ENCODE results near the gene SEMA5A. TPM values are rescaled to one million over a fixed set of nuclear protein-coding genes. Genes with fewer than 3 reads are reported as not detected.

Gene SEMA5A
- total and polyA plus RNA-seq, 2 donors (not counting 1 experiment from before 2014, with no cell fraction given): not detected

DNA sequence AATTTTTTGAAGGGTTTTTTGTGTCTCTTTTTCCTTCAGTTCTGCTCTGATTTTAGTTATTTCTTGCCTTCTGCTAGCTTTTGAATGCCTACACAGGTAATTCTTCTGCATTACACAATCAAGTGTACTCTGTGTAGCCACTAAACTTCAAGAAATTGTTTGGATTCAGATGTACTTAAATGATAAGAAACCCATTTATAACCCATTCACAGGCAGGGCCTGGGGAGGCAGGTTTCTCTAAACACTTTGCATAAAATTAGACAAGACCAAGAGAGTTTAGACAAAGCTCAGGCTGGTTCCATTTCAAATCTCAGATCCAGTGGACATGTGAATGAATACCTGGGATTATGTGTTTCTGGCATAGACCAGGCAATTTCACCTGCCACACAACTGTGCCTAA, 41.3 kb upstream of the SEMA5A start:
- Histone ChIP-seq H3K4me3 (ENCODE audit: control extremely low read depth in 1 of 5, extremely low read depth in 1 of 5, insufficient read depth in 1 of 5, low read depth in 2 of 5, low read length in 4 of 5) (no peak overlapping the region), H3K79me2 (ENCODE audit: control insufficient read depth, insufficient read depth, low read length) (no peaks in the 10 kb centered on the region), H3K4me1 (ENCODE audit: control insufficient read depth in 2 of 2, insufficient read depth in 2 of 2, low read length in 2 of 2) (no peaks in the 10 kb centered on the region), H3K27ac (ENCODE audit: low read length in 2 of 2) (no peak overlapping the region), H3K4me2 (replicated peaks; ENCODE audit: low read depth, low read length, poor library complexity, severe bottlenecking) (no peak overlapping the region), H3K36me3 (replicated peaks in 1 of 2; ENCODE audit: control extremely low read depth in 1 of 2, control insufficient read depth in 1 of 2, extremely low read depth in 1 of 2, insufficient read depth in 2 of 2, low read length in 1 of 2) (no peaks in the 10 kb centered on the region), H3K27me3 (replicated peaks in 1 of 4; ENCODE audit: control extremely low read depth in 1 of 4, control insufficient read depth in 3 of 4, insufficient read depth in 4 of 4, low read length in 3 of 4) (no peaks in the 10 kb centered on the region), H3K9me3 (ENCODE audit: control extremely low read depth in 1 of 3, control insufficient read depth in 2 of 3, insufficient read depth in 1 of 3, low read length in 2 of 3) (no peaks in the 10 kb centered on the region), H4K20me1 (ENCODE audit: control insufficient read depth, insufficient read depth, low read length, poor library complexity, severe bottlenecking) (no peaks in the 10 kb centered on the region), H3K9ac (ENCODE audit: low read length) (no peak overlapping the region), H2AFZ (ENCODE audit: insufficient read depth, low read depth, low read length, poor library complexity, severe bottlenecking) (no peak overlapping the region)
- POLR2A ChIA-PET: no interaction called here
- H3K27ac Mint-ChIP-seq: no peak overlapping the region
- intact Hi-C loops (cut with micrococcal nuclease): no loop called here
- no peak for ATAC-seq (ENCODE audit: low read depth)
- no peaks in the 10 kb centered on the region for H3K27me3 Mint-ChIP-seq
- no peaks in the 10 kb centered on the region for H3K4me1 Mint-ChIP-seq
- no peaks in the 10 kb centered on the region for H3K9me3 Mint-ChIP-seq (ENCODE audit: insufficient read depth)
- no peak for TF ChIP-seq EZH2 (IDR thresholded peaks at IDR 0.05; ENCODE audit: borderline replicate concordance, insufficient read depth, low read depth, low read length, poor library complexity, severe bottlenecking)
- TF ChIP-seq CTCF (IDR thresholded peaks at IDR 0.05): no peak
- CTCF ChIA-PET: no interaction called here
- no peak overlapping the region for H3K4me3 Mint-ChIP-seq
- DNase-seq: no peak

DNA sequence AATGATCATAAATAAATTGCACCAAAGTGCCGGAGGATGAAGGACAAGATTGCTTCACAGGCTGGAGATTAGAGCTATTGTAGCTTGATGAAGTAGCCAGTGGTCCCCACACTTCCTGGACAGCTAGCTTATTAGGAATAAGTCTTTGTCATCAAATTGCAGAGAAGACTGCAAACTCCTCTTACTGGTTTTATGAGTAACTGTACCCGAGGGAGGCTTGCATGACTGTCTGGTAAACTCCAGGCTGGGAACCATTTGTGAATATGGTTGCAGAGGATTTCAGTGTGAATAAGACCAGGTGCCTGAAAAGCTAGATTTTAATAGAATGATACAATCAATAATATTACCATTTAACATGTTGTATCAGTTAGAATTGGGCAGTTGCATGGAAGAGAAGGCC, 36.5 kb upstream of the SEMA5A start:
- no peaks in the 10 kb centered on the region for H3K4me1 ChIP-seq (ENCODE audit: control insufficient read depth in 2 of 2, insufficient read depth in 2 of 2, low read length in 2 of 2)
- no peaks in the 10 kb centered on the region for H3K79me2 ChIP-seq (ENCODE audit: control insufficient read depth, insufficient read depth, low read length)
- H4K20me1 ChIP-seq (ENCODE audit: control insufficient read depth, insufficient read depth, low read length, poor library complexity, severe bottlenecking): no peaks in the 10 kb centered on the region
- peaks cover 0 to 4% (median 0%) of the 10 kb centered on the region in 3 donors for H3K9me3 ChIP-seq (ENCODE audit: control extremely low read depth in 1 of 3, control insufficient read depth in 2 of 3, insufficient read depth in 1 of 3, low read length in 2 of 3)
- CTCF ChIA-PET: no interaction called here
- no peaks in the 10 kb centered on the region for H3K4me1 Mint-ChIP-seq
- TF ChIP-seq CTCF (IDR thresholded peaks at IDR 0.05): no peak
- no peak overlapping the region for H2AFZ ChIP-seq (ENCODE audit: insufficient read depth, low read depth, low read length, poor library complexity, severe bottlenecking)
- no peaks in the 10 kb centered on the region for H3K36me3 ChIP-seq (replicated peaks in 1 of 2; ENCODE audit: control extremely low read depth in 1 of 2, control insufficient read depth in 1 of 2, extremely low read depth in 1 of 2, insufficient read depth in 2 of 2, low read length in 1 of 2)
- no peak overlapping the region for H3K4me3 ChIP-seq (ENCODE audit: control extremely low read depth in 1 of 5, extremely low read depth in 1 of 5, insufficient read depth in 1 of 5, low read depth in 2 of 5, low read length in 4 of 5)
- no peaks in the 10 kb centered on the region for H3K27me3 ChIP-seq (replicated peaks in 1 of 4; ENCODE audit: control extremely low read depth in 1 of 4, control insufficient read depth in 3 of 4, insufficient read depth in 4 of 4, low read length in 3 of 4)
- no peak overlapping the region for H3K4me3 Mint-ChIP-seq
- H3K9me3 Mint-ChIP-seq (ENCODE audit: insufficient read depth): no peaks in the 10 kb centered on the region
- DNase-seq (no peak), ATAC-seq (ENCODE audit: low read depth) (no peak)
- no peak overlapping the region for H3K4me2 ChIP-seq (replicated peaks; ENCODE audit: low read depth, low read length, poor library complexity, severe bottlenecking)
- POLR2A ChIA-PET: no interaction called here
- no peak overlapping the region for H3K27ac Mint-ChIP-seq
- no CpG with 5 or more reads among the region's 2 CpGs for WGBS (ENCODE audit: insufficient coverage)
- intact Hi-C loops (cut with micrococcal nuclease): no loop called here
- H3K27ac ChIP-seq (ENCODE audit: low read length in 2 of 2): no peak overlapping the region
- no peak overlapping the region for H3K9ac ChIP-seq (ENCODE audit: low read length)
- no peaks in the 10 kb centered on the region for H3K27me3 Mint-ChIP-seq

Data from B cell (primary cell).